Measurements from ENCODE around the gene DPM2.
A peak's percentile ranks its signal among the peaks of the same experiment; 100 is the strongest.

Gene DPM2

DNA sequence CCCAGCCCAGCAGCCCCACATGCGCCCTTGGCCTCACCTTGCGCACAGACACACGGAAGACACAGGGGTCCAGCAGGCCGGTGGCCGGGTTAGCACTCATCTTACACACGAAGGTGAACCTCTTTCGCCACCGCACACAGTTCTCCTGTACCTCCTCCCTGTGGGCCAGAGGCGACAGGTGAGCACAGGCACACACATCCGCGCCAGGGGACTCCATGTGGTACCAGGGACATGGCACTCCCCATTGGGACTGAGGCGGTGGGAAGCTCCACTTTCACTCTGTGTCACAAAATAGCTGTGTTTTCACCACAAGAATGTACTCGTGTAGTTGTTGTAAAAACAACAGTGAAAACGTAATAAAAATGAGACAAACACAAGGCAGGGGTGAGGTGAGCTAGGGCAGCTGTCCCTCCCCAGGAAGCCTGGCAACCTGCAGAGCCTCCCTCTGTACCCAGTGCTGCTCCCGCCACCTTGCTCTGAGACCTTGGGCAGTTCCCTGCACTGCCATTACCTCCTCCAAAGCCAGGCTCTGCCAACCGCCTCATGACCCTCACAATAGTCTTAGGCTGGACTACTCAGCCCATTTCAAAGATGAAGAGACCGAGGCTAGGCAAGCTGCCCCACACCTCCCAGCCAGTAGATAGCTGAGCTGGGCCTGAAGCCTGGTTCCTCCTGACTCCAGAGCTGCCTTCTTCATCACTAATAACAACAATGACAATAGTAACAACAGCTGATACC is 16.3 kb upstream of the DPM2 start:
- Histone ChIP-seq H3K4me3 (no peak overlapping the region), H3K27ac (no peak overlapping the region)
- DNase-seq (ENCODE audit: low spot score) = no peak
- TF ChIP-seq, protein P1, sequence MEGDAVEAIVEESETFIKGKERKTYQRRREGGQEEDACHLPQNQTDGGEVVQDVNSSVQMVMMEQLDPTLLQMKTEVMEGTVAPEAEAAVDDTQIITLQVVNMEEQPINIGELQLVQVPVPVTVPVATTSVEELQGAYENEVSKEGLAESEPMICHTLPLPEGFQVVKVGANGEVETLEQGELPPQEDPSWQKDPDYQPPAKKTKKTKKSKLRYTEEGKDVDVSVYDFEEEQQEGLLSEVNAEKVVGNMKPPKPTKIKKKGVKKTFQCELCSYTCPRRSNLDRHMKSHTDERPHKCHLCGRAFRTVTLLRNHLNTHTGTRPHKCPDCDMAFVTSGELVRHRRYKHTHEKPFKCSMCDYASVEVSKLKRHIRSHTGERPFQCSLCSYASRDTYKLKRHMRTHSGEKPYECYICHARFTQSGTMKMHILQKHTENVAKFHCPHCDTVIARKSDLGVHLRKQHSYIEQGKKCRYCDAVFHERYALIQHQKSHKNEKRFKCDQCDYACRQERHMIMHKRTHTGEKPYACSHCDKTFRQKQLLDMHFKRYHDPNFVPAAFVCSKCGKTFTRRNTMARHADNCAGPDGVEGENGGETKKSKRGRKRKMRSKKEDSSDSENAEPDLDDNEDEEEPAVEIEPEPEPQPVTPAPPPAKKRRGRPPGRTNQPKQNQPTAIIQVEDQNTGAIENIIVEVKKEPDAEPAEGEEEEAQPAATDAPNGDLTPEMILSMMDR (IDR thresholded peaks at IDR 0.05) = no peak

DNA sequence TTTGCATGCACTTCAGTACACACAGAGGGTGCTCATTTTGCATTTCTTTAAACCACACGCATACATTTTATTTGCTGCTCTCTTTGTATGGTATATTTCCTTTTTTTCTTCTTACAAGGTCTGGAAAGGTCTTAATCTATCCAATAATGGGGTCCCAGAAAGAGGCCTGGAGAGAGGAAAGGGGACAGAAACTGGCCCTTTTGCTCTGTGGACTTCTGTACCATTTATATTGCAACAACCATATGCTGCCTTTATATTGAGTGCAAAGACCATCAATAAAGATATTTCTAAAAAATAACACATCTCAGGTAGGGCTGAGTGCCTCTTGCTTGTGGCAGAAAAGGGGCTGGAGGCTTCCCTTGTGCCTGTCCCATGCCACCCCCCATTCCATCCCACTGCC is 15.5 kb upstream of the DPM2 start:
- no peak for DNase-seq (ENCODE audit: low spot score)
- no peak overlapping the region for H3K27ac ChIP-seq
- TF ChIP-seq, protein P1 (IDR thresholded peaks at IDR 0.05) = no peak
- no peak overlapping the region for H3K4me3 ChIP-seq

DNA sequence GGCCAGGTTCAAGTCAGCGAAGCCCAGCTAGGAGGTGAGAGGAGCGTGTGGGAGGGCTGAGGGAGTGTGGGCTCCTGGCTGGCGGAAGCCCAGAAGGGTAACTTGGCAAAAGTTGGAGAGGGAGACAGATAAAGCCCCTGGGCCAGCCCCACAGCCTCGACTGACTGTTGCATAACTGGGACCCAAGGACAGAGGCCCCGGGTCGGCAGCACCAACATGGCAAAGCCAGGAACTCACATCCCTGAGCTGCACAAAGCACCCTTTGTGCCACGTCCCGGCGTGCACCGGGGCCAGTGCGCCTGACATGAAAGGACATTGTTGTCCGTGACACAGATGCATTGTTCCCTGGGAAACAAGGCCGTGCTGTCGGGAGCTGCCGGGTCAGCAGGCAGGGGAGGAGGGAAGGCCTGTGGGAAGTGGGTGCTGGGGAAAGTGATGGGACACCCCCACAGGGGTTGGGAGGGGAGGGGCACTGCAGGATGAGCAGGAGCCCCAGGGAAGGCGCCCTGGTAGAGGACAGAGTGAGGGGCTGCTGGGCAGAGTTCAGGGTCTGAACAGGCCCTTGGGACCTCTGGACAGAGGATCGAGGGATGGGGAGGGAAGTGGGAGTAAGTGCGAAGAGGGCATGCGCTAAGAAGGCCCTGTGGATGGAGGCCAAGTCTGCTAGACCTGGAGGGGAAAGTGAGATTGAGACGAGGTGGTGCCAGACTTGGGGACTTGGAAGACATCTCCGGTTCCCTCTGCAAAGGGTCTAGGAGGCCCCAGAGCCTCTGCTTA is 13.0 kb upstream of the DPM2 start:
- Histone ChIP-seq H3K27ac (peak overlapping the region in 1 of 2 donors; percentile 60), H3K4me3 (no peak overlapping the region)
- no peak for DNase-seq (ENCODE audit: low spot score)
- TF ChIP-seq, protein P1 (IDR thresholded peaks at IDR 0.05) = no peak

DNA sequence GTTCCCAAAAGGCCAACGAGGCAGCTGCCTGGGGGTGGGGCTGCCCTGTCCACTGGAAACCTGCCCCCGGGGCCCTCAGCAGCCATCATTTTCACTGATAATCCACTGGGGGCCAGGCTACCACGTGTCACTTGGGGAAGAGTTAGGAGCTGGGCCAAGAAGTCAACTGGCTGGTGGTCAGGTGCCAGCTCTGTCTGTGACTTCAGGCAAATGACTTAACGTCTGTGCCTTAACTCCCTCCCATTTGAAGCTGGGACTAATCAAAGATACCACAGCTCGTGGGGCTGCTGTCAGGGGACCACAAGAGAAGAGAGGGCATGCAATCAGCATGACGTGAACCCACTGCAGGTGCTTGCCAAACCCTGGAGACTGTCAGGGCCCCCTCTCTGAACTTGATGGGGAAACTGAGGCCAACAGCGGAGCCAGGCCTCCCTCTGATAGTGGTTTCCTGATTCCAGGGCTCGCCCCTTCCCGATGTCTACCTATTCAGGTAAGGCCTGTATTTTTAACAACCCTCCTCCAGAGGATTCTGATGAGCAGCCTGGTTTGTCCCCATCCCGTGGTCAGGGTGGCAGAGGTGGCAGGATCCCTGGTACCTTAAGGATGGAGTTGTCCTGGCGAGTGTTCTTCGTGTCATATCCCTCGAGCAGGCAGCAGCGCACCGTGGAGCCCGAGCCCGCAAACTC is 12.3 kb upstream of the DPM2 start:
- no peak overlapping the region for H3K4me3 ChIP-seq
- TF ChIP-seq, protein P1 (IDR thresholded peaks at IDR 0.05) = no peak
- no peak for DNase-seq (ENCODE audit: low spot score)

DNA sequence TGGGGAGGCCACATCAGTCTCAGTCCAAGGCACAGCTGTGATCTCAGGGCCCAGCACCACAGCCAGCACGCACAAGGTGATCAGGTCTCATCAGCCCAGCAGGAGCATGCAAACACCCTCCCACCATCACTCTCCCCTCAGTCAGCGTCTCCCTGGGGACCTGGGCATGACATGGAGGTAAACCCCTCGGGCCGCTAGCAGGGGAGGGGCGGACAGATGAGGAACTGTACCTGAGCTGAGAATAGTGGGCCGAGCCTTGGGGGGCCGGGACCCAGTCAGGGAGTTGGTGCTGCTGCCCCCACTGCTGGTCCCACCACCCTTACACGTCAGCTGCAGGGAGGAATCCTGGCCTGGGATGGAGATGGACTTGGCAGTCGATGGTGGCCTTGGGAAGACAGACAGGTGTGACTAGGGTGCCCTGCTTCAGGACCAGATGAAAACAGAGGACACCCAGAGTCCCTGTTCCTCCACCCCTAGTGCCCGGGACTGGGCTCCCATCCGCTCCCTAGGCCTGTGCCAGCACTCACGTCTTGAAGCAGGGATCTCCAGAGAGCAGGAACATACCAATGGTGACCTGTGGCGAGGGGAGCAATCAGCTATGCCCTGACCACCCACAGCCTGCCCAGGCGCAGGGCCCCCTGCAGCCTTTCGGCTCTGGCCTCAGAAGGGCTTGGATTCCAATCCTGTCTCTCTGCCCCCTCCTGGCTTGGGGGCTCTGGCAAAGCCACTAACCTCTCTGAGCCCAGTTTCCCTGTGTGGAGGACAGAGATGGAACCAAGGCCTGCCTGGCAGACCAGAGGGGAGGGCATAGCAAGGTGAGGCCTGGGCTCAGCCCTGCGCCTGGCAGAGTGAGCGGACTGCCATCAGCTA is 10.4 kb upstream of the DPM2 start:
- no peak for DNase-seq (ENCODE audit: low spot score)
- H3K4me3 ChIP-seq = no peak overlapping the region
- H3K27ac ChIP-seq = no peak overlapping the region
- TF ChIP-seq, protein P1 (IDR thresholded peaks at IDR 0.05) = no peak

More for the DNA sequence above, 12.3 kb upstream of the DPM2 start:
- H3K27ac ChIP-seq = peak overlapping the region in 1 of 2 donors; percentile 46

DNA sequence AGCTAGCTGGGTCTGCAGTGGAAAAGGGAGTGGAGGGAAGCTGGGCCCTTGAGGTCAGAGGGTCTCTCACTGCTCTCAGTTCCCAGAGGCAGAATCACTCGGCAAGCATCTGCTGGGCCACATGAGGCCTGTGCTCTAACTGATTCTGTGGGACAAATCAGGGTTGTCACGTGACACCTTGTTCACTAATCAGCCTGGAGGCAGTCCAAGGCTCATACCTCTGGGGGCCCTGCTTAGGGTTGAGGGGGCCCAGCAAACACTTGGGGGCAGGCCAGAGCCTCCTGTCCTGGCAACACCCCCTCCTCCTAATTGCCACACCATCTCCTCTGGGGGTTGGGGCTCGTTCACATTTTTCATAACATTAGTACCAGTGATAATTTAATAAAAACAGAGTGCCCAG is 9.1 kb upstream of the DPM2 start:
- H3K27ac ChIP-seq = peak overlapping the region in 1 of 2 donors; percentile 32
- DNase-seq (ENCODE audit: low spot score) = no peak
- H3K4me3 ChIP-seq = no peak overlapping the region
- TF ChIP-seq, protein P1 (IDR thresholded peaks at IDR 0.05) = no peak

Data from coronary artery (tissue), 2 donors.